Left renal pelvis (tissue), 4 donors: ENCODE measurements around the gene SLC13A3. TPM values are rescaled to one million over a fixed set of nuclear protein-coding genes. Genes with fewer than 3 reads are reported as not detected.
A peak's percentile ranks its signal among the peaks of the same experiment; 100 is the strongest.

Experiments used
- DNase-seq, 4 donors: peaks; one replicate each; pipeline ENCODE4 v3.0.0-alpha.2; 2013; ENCODE audit warnings: low read depth in 4 of 4, low spot score in 3 of 4
- polyA plus RNA-seq, 4 donors: library from polyadenylated mRNA; unstranded; fragments of 120-200 nt; gene quantifications; one replicate each; pipeline ENCODE4 v1.2.1, GENCODE V29; 2013; ENCODE audit not compliant: insufficient read length in 4 of 4

Gene SLC13A3, protein sequence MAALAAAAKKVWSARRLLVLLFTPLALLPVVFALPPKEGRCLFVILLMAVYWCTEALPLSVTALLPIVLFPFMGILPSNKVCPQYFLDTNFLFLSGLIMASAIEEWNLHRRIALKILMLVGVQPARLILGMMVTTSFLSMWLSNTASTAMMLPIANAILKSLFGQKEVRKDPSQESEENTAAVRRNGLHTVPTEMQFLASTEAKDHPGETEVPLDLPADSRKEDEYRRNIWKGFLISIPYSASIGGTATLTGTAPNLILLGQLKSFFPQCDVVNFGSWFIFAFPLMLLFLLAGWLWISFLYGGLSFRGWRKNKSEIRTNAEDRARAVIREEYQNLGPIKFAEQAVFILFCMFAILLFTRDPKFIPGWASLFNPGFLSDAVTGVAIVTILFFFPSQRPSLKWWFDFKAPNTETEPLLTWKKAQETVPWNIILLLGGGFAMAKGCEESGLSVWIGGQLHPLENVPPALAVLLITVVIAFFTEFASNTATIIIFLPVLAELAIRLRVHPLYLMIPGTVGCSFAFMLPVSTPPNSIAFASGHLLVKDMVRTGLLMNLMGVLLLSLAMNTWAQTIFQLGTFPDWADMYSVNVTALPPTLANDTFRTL
- polyA plus RNA-seq: 10 to 100 TPM in 3 of 4 donors, 1 to 10 TPM in 1; 7.1 to 19.8 (median 14.3) TPM

DNA sequence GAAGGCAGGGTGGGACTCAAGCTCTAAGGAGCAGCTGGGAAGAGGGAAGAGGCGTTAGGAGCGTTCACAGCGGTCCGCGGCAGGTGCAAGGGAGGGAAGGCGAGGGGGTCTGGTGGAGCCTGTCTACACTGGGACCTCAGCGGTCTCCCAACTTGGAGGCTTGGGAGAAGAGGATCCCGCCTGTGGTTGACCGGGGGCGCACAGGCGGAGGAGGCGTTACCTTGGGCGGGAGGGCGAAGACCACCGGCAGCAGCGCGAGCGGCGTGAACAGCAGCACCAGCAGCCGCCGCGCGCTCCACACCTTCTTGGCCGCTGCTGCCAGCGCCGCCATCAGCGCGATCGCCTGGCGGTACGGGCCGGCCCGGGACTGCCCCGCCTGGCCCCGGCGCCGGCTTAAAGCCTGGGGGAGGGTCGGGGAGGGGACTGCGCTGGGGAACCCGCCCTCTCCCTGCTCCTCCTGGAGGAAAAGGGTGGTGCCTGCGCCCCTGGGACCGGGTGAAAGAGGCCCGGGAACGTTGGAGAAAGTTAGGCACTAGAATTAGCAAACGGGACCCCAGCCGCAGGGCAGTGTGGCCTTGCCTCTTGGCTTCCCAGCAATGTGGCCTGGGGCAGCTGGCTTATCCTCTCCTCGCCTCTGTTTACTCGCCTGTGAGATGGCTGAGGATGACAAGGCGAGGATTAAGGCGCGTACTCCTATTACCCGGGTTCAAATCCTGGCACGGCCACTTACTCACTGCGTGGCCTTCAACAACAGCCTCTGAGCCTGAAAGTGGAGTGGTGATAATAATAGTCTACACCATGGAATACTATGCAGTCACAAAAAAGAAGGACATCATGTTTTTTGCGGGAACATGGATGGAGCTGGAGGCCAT, at the start of gene SLC13A3:
SLC13A3 (minus strand) TSS at position 369 of the 872 bp plus-strand sequence; CDS start at position 331, 38 bp downstream.
- DNase-seq: no peak

DNA sequence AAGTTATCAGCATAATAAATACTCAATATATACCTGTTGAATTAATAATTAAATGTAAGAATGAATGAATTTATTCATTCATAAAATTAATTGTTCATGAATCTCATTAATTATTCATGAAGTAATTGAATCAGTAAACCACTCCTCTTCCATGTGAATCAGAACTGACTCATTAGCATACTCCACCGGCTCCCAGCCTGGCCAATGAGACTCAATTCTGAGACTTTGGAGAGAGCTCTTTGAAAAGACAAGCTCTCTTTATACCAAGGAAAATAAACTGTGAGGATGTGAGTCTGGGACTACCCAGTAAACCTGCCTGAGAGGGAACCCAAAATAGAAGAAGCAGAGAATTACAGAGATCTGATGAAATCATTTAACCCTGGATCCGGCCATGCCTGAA, 49.8 kb upstream of the SLC13A3 start:
- no peak for DNase-seq

DNA sequence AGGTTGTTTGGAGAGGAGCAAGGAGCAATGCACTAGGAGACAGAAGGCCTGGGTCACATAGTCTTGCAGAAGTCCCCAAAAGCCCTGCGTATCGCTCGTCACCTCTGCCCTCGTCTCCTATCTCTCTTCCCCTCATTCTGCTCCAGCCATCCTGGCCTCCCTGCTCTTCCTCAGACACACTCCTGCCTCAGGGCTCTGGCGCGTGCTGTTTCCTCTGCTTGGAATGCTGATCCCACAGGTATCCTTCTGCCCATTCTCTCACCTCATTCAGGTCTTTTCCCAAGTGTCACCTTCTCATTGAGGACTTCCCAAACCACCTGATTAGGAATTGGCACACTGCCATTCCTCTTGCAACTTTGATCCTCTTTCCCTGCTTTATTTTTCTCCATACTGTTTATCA, 49.2 kb upstream of the SLC13A3 start:
- no peak for DNase-seq

DNA sequence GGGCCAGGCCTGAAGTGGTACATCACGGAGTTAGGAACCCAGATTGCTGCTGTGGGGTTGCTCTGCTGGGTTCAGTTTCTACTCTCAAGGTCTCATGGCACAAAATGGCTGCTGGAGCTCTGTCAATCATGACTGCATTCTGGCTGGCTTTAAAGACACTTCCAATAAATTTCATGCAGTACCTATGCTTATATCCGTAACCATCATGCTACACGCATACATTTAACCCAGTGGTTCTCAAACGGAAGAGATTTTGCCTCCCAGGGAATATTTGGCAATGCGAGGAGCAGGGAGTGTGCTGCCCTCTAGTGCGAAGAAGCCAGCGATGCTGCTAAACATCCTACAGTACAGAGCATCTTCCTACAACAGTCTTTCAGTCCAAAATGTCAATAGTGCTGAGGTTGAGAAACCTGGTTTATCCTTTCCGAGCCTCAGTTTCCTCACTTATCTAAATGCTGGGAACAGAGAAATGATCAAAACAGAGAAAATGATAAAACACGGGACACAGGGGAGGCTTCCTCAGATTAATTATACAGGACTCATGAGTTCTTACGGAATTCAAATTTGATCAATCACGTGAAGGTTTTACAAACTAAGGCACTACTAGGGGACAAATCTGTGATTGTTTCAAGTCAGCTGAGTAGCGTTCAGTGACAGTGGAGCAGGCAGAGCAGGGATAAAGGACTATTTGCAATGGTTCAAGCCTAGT, 48.5 kb upstream of the SLC13A3 start:
- no peak for DNase-seq

DNA sequence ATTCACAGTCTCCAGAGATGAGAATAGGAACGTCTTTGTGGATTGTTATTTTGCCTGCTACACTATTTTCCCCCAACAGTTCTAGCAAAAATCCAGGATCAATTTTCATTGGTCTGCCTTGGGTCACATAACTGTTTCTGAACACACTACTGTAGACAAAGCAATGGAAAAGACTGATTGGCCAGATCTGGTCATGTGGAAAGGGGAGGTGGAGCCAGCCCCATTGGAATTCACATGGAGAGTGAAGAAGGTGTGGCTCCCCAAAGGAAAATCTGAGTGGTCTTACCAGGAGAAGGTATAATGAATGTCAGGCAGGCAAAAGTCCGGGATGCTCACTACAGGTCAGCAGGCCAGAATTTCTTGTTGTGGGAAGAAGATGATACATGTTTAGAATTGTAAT, 47.5 kb upstream of the SLC13A3 start:
- DNase-seq: no peak

DNA sequence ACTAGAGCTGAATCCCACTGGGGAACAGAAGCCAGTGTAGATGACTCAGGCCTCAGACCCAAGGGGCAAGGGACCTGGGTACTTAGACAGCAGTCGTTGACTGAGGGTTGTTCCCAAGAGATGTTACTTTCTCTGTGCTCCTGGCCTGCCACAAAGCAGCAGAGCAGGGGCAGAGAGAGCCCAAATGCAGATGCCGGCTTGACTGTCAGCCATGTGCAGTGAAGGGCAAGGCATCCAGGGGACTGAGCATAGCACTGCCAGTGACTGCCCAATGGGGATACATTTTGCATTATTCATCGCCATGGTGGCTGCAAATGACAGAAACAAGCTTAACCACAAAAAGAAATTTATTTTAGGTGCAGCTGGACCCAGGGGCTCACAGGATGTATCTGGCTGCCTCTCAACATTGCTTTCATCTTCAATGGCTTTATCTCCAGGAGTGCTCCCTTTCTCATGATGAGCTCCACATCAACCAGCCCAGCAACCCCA, 45.6 kb upstream of the SLC13A3 start:
- DNase-seq: no peak

DNA sequence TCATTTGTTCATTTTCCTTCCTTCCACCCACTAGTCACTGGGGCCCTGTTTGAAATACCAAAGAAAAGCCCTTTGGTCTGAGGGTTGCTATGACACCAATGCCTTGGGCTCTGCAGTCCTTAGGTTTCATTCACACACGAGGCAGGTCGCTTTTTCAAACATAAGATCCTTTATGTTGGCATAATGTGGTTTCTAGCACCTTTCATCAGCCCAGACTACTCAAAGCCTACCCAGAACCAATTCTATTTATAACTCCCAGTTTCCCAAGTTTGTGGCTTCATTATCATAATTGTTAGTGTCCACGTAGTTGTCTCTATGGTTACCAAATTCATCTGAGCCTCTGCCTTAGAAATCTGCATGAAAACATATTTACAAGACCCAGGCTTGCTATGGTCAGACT, 44.6 kb upstream of the SLC13A3 start:
- DNase-seq: no peak

DNA sequence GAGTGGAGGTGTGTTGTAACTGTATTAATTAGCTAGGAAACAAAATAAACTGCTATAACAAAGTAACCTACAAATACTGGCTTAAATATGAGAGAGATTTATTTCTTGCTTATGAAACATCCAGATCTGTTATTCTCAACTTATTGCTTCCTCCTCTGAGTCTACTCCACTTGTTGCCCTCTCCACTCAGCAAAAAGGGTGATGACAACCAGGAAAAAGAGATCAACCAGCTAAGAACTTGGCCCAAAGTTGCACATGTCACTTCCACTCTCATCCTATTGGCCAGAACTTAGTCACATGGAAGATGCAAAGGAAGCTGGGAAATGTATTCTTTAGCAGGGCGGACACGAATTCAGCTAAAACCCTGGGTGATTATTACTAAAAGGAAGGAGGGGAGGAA, 43.2 kb upstream of the SLC13A3 start:
- DNase-seq: no peak

DNA sequence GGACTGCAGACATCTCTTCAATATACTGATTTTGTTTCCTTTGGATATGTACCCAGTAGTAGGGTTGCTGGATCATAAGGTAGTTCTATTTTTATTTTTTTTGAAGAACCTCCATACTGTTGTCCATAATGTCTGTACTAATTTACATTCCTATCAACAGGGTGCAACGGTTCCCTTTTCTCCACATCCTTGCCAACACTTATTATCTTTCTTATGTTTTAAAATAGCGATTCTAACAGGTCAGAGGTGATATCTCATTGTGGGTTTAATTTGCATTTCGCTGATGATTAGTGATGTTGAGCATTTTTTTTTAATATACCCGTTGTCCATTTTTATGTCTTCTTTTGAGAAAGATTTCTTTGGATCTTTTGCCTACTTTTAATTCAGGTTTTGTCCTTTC, 39.9 kb upstream of the SLC13A3 start:
- no peak for DNase-seq

DNA sequence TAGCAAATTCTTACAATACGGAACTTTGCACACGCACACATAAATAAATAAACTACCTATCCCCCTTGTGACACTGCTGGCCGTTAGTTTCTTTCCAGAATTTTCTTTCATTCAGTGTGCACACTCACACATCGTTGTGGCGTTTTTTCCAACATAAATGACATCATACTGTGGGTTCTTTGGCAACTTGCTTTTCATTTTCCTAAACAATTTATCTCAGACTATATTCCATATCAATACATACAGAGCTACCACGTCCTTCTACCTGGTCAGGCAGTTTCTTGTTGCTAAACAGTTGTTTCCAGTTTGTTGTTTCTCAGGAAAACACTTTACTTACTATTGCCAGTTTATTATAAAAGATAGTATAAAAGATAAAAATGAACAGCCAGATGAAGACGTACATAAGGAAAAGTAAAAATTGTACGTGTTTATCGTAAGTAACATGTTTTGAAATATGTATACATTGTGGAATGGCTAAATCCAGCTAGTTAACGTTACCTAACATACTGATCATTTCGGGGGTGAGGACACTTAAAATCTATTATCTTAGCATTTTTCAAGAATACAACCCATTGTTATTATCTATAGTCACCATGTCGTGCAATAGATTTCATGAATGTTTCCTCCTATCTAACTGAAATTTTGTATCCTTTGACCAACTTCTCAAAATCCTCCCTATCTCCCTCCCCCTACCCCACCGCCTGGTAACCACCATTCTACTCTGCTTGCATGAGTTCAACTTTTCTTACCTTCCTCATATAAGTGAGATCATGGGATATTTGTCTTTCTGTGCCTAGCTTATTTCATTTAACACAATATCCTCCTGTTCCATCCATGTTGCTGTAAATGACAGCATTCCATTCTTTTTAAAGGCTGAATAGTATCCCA, 39.2 kb upstream of the SLC13A3 start:
- DNase-seq: no peak

DNA sequence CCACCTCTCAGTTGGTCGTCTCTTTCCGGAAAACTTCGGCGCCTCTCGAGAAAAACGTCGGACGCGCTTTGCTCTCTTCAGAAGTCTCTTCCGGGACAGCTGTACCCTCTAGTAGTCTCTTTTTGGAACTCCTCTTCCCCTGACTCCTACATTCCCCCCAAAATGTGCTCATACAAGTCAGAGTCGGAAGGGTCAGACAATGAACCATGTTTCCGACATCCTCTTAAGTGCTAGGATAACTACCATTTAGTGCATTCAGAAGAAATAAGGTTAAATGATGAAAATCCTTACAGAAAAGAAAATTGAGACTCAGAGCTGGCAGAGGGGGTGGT, 38.5 kb upstream of the SLC13A3 start:
- DNase-seq: no peak

DNA sequence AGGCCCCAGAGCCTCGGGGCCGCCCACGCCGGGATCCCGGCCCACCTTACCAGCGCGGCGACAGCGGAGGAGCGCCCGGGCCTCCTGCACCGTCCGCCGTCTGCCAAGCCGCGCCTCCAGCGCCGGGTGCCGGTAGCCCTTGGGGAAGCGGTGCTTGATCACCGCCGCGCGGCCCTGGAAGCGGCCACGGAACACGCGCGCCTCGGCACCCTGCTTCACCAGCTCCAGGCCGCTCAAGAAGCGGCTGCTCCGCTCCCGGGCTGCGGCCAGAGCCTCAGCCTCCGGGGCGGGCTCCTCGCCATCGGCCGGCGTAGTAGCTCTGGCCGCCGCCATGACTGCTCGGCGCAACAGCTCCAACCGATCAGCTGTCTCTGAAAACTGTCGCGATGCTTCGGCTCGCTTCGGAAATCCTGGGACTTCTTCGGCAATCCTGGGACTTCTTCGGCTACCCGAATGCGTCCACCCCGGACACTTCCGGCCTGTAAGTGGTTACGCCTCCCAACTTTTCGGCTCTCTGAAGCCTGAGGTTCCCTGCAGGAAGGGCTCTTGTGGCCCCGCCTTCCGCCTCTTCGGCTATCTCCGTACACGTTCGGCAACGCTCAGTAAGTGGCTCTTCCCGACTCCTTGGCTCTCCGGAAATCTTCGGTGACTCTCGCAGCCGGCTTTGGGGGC, 38.0 kb upstream of the SLC13A3 start, which contains the start of gene TP53RK:
TP53RK (minus strand) TSS at position 363 of the 672 bp plus-strand sequence; CDS start at position 333, 30 bp downstream.
- DNase-seq: peak; percentile 99

DNA sequence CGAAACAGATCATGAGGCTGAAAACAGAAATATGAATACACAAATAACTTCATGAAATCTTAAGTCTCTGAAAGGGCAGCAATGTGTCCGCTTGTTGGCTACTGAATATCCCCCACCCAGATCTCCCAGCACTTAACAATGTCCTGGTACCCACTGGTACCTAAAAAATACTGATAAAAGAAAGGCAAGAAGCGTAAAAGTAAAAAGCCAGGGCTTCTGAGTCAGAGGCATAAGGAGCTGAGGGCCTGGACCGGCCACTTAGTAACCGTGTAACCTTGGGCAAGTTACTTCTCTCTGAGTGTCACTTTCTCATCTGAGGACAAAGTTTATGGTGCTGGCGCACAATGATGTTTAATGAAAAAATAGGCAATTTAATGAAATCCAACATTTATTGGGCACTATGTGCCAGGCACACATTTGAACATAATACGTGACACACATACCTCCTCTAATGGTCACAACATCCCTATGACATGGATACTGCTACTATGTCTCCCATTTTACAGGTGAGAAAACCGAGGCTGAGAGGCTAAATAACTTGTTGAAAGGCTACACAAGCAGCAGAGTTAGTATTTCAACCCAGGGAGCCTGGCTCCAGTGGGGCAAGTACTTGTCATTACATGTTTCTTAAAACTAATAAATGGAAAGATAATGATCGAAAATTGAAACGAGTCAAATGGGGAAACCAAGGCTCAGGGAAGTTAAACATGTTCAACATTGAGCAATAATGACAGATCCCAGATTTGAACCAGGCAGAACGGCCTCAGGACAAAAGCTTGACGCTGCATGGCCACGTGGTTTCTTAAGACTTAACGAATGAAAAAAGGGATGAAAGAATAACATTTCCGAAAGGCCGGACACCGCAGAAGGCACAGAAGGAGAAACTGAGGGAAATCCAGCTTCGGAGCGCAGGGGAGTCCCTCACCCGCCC, 37.2 kb upstream of the SLC13A3 start:
- no peak for DNase-seq

DNA sequence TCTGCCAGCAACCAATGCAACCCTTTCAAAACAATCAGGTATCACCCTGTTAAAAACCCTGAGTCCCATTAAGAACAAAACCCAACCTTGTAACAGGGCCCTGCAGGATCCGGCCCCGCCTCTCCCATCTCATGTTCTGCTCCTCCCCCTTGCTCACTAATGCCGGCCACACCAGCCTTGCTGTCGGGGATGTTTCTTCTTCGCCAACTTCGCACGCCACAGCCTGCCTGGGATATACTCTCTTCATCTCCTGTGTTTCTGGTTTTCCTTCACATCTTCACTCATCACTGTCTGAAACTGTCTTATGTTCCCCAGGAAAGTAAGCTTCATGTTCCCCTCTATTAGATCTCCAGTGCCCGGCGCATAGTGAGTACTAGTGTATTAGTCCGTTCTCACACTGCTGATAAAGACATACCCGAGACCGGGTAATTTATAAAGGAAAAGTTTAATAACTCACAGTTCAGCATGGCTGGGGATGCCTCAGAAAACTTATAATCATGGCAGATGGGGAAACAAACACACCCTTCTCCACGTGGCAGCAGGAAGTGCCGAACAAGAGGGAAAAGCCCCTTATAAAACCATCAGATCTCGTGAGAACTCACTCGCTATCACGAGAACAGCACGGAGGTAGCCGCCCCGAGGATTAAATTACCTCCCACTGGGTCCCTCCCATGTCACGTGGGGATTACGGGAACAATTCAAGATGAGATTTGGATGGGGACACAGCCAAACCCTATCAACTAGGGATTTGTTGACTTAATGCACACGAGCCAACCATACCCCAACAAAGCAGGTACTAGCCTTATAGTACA, 32.9 kb upstream of the SLC13A3 start:
- DNase-seq: no peak

DNA sequence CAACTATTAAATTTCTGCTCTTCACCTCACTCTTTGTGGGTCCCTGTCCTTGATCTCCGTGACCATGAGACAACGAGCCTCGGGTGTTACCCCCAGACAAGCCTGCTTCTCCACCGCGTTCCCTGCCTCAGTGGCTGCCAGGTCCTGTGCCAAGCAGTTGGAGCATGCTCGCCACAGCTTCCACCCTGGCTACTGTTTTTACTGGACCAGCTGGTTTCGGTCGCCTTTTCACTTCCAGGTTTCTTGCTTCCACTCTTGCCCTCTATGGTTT, 32.3 kb upstream of the SLC13A3 start:
- DNase-seq: no peak

DNA sequence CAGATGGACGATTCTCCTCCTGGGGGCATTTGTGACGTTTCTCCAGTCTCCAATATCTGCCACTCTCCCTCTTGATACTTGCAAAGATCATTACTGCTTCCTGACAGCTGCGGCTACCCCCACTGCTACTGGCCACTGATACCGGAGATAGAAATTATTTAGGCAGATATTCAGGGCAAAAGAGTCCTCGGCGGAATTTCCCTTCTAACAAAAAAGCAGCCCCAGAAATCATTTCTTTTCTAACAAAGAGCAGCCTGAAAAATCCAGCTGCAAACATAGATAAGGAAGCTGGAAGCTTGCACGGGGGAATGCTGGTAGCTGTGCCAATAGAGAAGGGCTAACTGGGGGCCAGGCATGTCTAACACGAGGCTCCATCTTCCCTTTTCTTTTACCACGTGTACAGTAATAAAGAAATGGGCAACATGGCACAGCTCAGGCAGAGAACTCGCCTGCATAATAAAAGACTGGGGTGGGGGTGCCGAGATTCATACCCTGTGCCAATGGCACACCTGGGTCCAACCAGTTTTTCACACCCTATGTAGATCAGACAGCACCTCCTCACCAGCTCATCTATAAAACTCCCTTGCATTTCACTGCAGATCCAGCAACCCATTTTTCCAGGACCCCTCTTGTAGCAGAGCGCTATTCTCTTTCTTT, 31.9 kb upstream of the SLC13A3 start:
- DNase-seq: no peak
